T-helper 2 cell treated with Interferon-gamma antibody and Interleukin-4, amounts not matched to agents 100 ng/mL and 5 ng/mL, for 36 hours (primary cell): Measurements from ENCODE around the gene GATAD2B. TPM values are rescaled to one million over a fixed set of nuclear protein-coding genes. Genes with fewer than 3 reads are reported as not detected.

Experiments
- intact Hi-C: fragments of 100-400 bp; cut with micrococcal nuclease; formaldehyde crosslinking; loops from one replicate; pipeline ENCODE4 v1.15.1; 2023
- total RNA-seq: library from RNA; stranded (reverse); gene quantifications from 2 replicates; pipeline ENCODE4 v1.2.3, GENCODE V29; 2022

Gene GATAD2B
- total RNA-seq, 1 donor from 2014 or later = 65.7 TPM

DNA sequence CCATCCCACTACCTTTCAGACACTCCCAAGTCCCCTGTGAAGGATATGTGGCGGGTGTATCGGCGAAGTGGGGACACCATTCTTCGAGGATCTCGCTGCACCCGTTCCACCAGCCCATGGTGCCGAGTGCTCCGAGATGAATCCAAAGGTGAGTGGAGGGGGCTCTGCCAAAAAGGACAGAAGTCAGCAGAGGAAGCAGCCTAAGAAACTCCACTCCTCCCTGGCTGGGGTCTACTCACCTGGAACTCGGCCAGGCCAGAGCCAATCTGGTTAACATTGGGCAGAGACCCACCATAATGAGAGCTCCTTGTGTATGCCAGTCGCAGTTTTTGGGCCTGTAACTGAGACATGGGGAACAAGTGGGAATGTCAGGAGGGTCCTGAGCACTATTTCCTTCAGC is 32.1 kb upstream of the GATAD2B start:
- intact Hi-C loops = no loop called here

DNA sequence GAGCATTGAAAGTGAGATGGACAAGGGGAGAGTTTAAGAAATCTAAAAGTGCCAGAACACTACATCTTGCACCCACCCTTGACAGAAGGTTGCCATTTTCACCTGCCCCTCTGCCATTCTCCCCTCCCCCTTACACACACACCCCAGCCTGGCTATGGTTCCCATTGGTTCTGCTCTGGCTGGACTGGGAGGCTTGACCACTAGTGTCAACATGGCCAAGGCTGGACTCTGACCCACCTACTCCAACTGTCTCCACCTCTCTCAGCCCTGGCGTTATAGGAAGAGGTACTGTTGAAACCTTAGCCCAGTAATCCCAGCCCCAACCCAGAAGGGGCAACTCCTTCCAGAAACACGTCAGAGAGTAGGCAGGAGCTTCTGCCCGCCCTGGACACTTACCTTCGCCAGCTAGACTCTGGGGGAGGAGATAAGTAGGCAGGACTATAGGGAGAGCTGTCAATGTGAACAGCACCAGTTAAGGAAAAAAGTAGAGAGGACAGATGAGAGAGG is 31.1 kb upstream of the GATAD2B start:
- intact Hi-C loops = no loop called here

DNA sequence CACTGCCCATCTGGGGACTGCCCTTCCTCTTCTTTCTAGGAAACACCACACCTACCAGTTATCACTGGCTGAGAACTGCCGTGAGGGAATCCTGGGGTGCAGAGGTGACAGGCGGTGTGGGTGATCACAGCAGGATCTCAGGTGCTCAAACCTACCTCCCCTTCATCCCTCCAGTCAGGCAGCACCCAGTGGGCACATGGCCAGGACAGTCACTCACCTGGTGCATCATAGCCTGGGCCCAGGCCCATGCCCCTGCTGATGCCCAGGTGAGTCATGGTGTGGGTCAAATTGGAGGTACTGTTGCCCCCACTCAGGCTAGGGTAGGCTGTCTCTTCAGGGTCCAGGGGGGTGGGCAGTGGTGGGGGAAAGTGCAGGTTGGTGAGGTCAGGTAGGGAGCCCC is 29.0 kb upstream of the GATAD2B start:
- intact Hi-C loops = no loop called here

DNA sequence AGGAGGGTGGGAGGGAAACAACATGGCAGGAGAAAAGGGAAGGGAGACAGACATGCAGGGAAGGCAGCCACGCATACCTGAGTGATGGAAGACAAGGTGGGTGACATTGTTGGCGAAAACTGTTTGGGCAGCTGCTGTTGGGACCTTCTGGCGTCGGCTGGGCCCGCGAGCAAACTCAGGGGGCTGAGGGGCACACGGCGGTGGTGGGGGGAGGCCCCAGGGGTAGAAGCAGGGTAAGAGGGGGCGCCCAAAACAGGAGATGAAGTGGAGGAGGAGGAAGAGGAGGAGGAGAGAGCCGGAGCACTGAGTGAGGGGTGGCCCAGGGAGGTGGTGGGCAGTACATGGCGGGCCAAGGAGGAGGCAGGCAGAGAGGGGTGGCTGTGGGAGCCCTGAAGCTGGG is 28.4 kb upstream of the GATAD2B start:
- intact Hi-C loops = no loop called here

- intact Hi-C loops = loop anchor here (1.0 kb wide), 2 partner anchors 12 to 125 kb away; partner anchors contain the start of gene CRTC2
These were observed 24.0 kb upstream of the GATAD2B start, which contains the start of gene DENND4B for GRCh38 chr1:153946622-153947241. DENND4B (minus strand) TSS chr1:153946718; CDS start chr1:153944374, 2,344 bp downstream.

GRCh38 chr1:153945795-153946621 is 23.2 kb upstream of the GATAD2B start:
- intact Hi-C loops = loop anchor here (1.0 to 2.0 kb wide), 4 partner anchors 12 to 125 kb away; partner anchors contain the start of genes CRTC2 and JTB

DNA sequence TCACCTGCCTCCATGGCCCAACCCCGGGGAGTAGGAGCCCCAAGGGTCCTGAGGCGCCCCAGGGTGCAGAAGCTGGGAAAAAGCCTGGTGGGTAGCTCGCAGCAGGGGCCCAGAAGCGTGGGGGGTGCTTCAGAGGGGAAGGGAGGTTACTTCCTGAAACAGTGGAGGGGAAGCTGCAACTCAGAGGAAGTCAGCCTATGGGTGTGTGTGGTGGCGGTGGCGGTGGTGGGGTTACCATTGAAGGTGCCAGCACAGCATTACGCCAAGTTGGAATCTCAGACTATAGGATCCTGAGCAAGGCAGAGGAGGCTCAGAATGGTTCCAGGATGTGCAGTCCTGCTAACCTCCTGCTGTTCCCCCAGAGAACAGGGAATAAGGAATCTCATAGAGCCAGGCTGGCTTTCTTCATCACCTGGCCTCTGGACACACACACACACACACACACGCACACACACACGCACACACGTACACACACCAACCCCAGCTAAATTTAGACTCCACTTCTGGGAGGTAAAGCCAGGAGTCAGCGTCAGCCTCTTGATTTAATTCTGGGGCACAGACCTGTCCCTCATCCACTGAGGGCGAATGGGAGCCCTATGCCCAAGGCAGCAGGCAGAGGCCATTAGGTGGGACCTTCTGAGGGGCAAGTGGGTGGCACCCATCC is 22.5 kb upstream of the GATAD2B start:
- intact Hi-C loops = loop anchor here (1.0 to 2.0 kb wide), 2 partner anchors 22 to 32 kb away; partner anchors contain the start of gene JTB

GRCh38 chr1:153944827-153945117 is 22.0 kb upstream of the GATAD2B start:
- intact Hi-C loops = loop anchor here (1.0 to 2.0 kb wide), 2 partner anchors 21 to 32 kb away; partner anchors contain the start of gene JTB

- intact Hi-C loops = loop anchor here (2.0 kb wide), 1 partner anchor 33 kb away; the partner anchor contains the start of gene JTB
These were observed 21.4 kb upstream of the GATAD2B start for GRCh38 chr1:153944005-153944826.

- intact Hi-C loops = no loop called here
These were observed 20.2 kb upstream of the GATAD2B start for GRCh38 chr1:153942766-153943549.

DNA sequence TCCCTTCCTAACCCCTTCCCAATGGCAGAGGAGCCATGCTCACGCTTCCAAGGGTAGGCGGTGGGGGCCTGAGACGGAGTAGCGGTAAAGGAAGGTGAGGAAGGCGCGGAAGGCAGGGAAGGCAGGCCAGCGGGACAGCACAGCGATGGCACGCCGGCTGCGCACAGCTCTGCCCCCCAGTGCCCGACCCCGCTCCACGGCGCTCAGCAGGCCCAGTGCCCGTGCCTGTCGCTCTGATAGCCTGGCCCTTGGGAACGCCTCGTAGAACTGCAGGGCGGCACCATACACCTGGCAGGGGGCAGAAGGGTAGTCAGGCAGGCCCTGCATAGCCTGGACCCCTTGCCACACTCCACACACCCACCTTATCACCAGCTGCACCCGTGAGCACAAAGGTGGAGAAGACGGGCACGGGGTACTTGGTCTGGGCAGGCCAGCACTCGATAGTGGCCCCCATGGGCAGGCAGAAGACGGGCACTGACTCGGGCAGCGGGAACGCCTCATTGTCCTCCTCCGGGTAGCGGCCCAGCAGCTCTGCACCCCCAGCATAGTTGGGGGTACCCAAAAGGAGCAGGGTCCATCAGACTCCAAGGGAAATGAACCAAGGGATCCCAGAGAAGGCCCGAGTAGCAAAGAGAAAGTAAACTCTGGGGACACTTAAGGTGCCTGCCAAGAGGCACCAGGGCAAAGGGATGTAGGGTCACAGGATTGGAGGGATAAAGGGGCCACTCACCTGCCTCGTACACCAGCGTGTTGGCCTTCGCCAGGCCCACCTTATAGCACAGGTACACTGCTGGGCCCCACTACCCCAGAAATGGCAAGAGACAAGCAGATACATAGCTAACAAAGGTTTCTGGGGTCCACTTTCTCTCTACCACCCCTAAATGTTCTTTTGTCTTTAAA is 19.3 kb upstream of the GATAD2B start:
- intact Hi-C loops = no loop called here

- intact Hi-C loops = no loop called here
These were observed 18.0 kb upstream of the GATAD2B start for GRCh38 chr1:153940756-153941155.

- intact Hi-C loops = no loop called here
These were observed 16.7 kb upstream of the GATAD2B start for GRCh38 chr1:153939476-153939875.

- intact Hi-C loops = no loop called here
These were observed 16.2 kb upstream of the GATAD2B start for GRCh38 chr1:153938996-153939395.

GRCh38 chr1:153937331-153937730 is 14.6 kb upstream of the GATAD2B start:
- intact Hi-C loops = no loop called here

GRCh38 chr1:153936011-153936802 is 13.4 kb upstream of the GATAD2B start:
- intact Hi-C loops = no loop called here

GRCh38 chr1:153934746-153935145 is 12.0 kb upstream of the GATAD2B start:
- intact Hi-C loops = no loop called here

GRCh38 chr1:153933955-153934354 is 11.2 kb upstream of the GATAD2B start:
- intact Hi-C loops = no loop called here
